HUES64 (cell line): Measurements from ENCODE around the gene MTAP.
A peak's percentile ranks its signal among the peaks of the same experiment; 100 is the strongest.

Experiments
- H3K27ac ChIP-seq: 2 replicates; pipeline ENCODE4 v1.7.0; 2013; ENCODE audit warnings: low read depth, low read length, inconsistent platforms
- H3K27me3 ChIP-seq: 2 replicates; pipeline ENCODE4 v1.6.1; 2013; ENCODE audit warnings: mild to moderate bottlenecking, low read length; ENCODE audit not compliant: insufficient read depth
- H3K36me3 ChIP-seq: 2 replicates; pipeline ENCODE4 v1.6.1; 2013; ENCODE audit warnings: mild to moderate bottlenecking, low read length; ENCODE audit not compliant: insufficient read depth
- H3K4me1 ChIP-seq: 2 replicates; pipeline ENCODE4 v1.6.1; 2013; ENCODE audit warnings: mild to moderate bottlenecking, low read length, moderate library complexity; ENCODE audit not compliant: insufficient read depth
- H3K4me3 ChIP-seq: 2 replicates; pipeline ENCODE4 v1.5.1; 2013; ENCODE audit warnings: mild to moderate bottlenecking, low read length, moderate library complexity
- H3K9ac ChIP-seq: 2 replicates; pipeline ENCODE4 v1.6.1; 2013; ENCODE audit warnings: mild to moderate bottlenecking, low read depth, low read length
- H3K9me3 ChIP-seq: 2 replicates; pipeline ENCODE4 v1.6.1; 2013; ENCODE audit warnings: low read depth, low read length; ENCODE audit not compliant: insufficient read depth
- WGBS: fragments of 150-250, 120-280 bp; methylation state at CpG from one replicate; pipeline ENCODE4 v1.1.7; 2013; ENCODE audit warnings: missing lambda C conversion rate; 5-methylcytosine and 5-hydroxymethylcytosine counted together

MTAP gene

GRCh38 chr9:21804791-21805190 is 2.4 kb downstream of the MTAP start:
- Histone ChIP-seq H3K27me3 (peaks cover 14% of the 10 kb centered on the region), H3K36me3 (peaks cover 47% of the 10 kb centered on the region), H3K4me1 (peaks cover 24% of the 10 kb centered on the region), H3K9ac (no peak overlapping the region), H3K27ac (no peak overlapping the region), H3K4me3 (peak overlapping the region; percentile 94), H3K9me3 (no peaks in the 10 kb centered on the region)

GRCh38 chr9:21806644-21807043 is 4.2 kb downstream of the MTAP start:
- no peak overlapping the region for H3K4me3 ChIP-seq
- no peaks in the 10 kb centered on the region for H3K27me3 ChIP-seq
- peaks cover 24% of the 10 kb centered on the region for H3K4me1 ChIP-seq
- no peak overlapping the region for H3K27ac ChIP-seq
- 94% methylated on average over 4 of the region's 4 CpGs for WGBS
- H3K36me3 ChIP-seq, result peaks cover 66% of the 10 kb centered on the region
- no peaks in the 10 kb centered on the region for H3K9me3 ChIP-seq
- no peak overlapping the region for H3K9ac ChIP-seq

- no peak overlapping the region for H3K9ac ChIP-seq
- WGBS, result 100% methylated on average over 2 of the region's 2 CpGs
- H3K4me1 ChIP-seq, result peaks cover 9% of the 10 kb centered on the region
- H3K36me3 ChIP-seq, result peaks cover 73% of the 10 kb centered on the region
- H3K27me3 ChIP-seq, result no peaks in the 10 kb centered on the region
- H3K27ac ChIP-seq, result no peak overlapping the region
- no peak overlapping the region for H3K4me3 ChIP-seq
- H3K9me3 ChIP-seq, result no peaks in the 10 kb centered on the region
Measured at GRCh38 chr9:21810388-21810787, 8.0 kb downstream of the MTAP start.

- H3K36me3 ChIP-seq, result peaks cover 75% of the 10 kb centered on the region
- H3K9me3 ChIP-seq, result no peaks in the 10 kb centered on the region
- no peak overlapping the region for H3K9ac ChIP-seq
- no peak overlapping the region for H3K4me3 ChIP-seq
- no peaks in the 10 kb centered on the region for H3K27me3 ChIP-seq
- H3K27ac ChIP-seq, result no peak overlapping the region
- WGBS, result 94% methylated on average over 6 of the region's 6 CpGs
- peaks cover 5% of the 10 kb centered on the region for H3K4me1 ChIP-seq
Measured at GRCh38 chr9:21810881-21811280, 8.4 kb downstream of the MTAP start.

GRCh38 chr9:21811914-21812313 is 9.5 kb downstream of the MTAP start:
- H3K27ac ChIP-seq, result no peak overlapping the region
- H3K9me3 ChIP-seq, result no peaks in the 10 kb centered on the region
- WGBS, result 95% methylated on average over 3 of the region's 3 CpGs
- peaks cover 79% of the 10 kb centered on the region for H3K36me3 ChIP-seq
- H3K27me3 ChIP-seq, result no peaks in the 10 kb centered on the region
- H3K9ac ChIP-seq, result no peak overlapping the region
- H3K4me3 ChIP-seq, result no peak overlapping the region
- no peaks in the 10 kb centered on the region for H3K4me1 ChIP-seq

GRCh38 chr9:21812415-21812814 is 10.0 kb downstream of the MTAP start:
- no peaks in the 10 kb centered on the region for H3K9me3 ChIP-seq
- H3K4me3 ChIP-seq, result no peak overlapping the region
- H3K27ac ChIP-seq, result no peak overlapping the region
- H3K9ac ChIP-seq, result no peak overlapping the region
- H3K27me3 ChIP-seq, result no peaks in the 10 kb centered on the region
- H3K4me1 ChIP-seq, result no peaks in the 10 kb centered on the region
- peaks cover 79% of the 10 kb centered on the region for H3K36me3 ChIP-seq
- WGBS, result 75% methylated on average over 1 of the region's 2 CpGs

- H3K4me1 ChIP-seq, result no peaks in the 10 kb centered on the region
Measured at GRCh38 chr9:21812946-21813568, 10.6 kb downstream of the MTAP start.

GRCh38 chr9:21813575-21814473 is 11.4 kb downstream of the MTAP start:
- Histone ChIP-seq H3K27me3 (no peaks in the 10 kb centered on the region), H3K4me1 (no peaks in the 10 kb centered on the region), H3K9me3 (peaks cover 4% of the 10 kb centered on the region; the same call in 1 of the 2 replicates), H3K4me3 (no peak overlapping the region), H3K36me3 (peaks cover 81% of the 10 kb centered on the region), H3K27ac (no peak overlapping the region), H3K9ac (no peak overlapping the region)
- WGBS, result 81% methylated on average over 7 of the region's 8 CpGs

More at GRCh38 chr9:21812946-21813568, 10.6 kb downstream of the MTAP start:
- no peak overlapping the region for H3K27ac ChIP-seq
- no peaks in the 10 kb centered on the region for H3K9me3 ChIP-seq
- no peak overlapping the region for H3K4me3 ChIP-seq
- H3K27me3 ChIP-seq, result no peaks in the 10 kb centered on the region
- WGBS, result 79% methylated on average over 5 of the region's 5 CpGs
- H3K36me3 ChIP-seq, result peaks cover 81% of the 10 kb centered on the region
- H3K9ac ChIP-seq, result no peak overlapping the region

GRCh38 chr9:21815643-21816042 is 13.2 kb downstream of the MTAP start:
- no peaks in the 10 kb centered on the region for H3K4me1 ChIP-seq
- peaks cover 80% of the 10 kb centered on the region for H3K36me3 ChIP-seq

GRCh38 chr9:21817176-21817575 is 14.7 kb downstream of the MTAP start:
- H3K9me3 ChIP-seq, result peaks cover 7% of the 10 kb centered on the region; the same call in 1 of the 2 replicates
- WGBS, result 91% methylated on average over 3 of the region's 3 CpGs
- no peaks in the 10 kb centered on the region for H3K4me1 ChIP-seq
- H3K9ac ChIP-seq, result no peak overlapping the region
- no peak overlapping the region for H3K27ac ChIP-seq
- no peaks in the 10 kb centered on the region for H3K27me3 ChIP-seq
- H3K4me3 ChIP-seq, result no peak overlapping the region
- H3K36me3 ChIP-seq, result peaks cover 65% of the 10 kb centered on the region

More at GRCh38 chr9:21815643-21816042, 13.2 kb downstream of the MTAP start:
- H3K9me3 ChIP-seq, result peaks cover 7% of the 10 kb centered on the region; the same call in 1 of the 2 replicates
- H3K27ac ChIP-seq, result no peak overlapping the region
- 92% methylated on average over 3 of the region's 3 CpGs for WGBS
- no peak overlapping the region for H3K4me3 ChIP-seq
- H3K27me3 ChIP-seq, result no peaks in the 10 kb centered on the region
- no peak overlapping the region for H3K9ac ChIP-seq

- Histone ChIP-seq H3K27ac (no peak overlapping the region), H3K9me3 (peaks cover 14% of the 10 kb centered on the region), H3K27me3 (no peaks in the 10 kb centered on the region), H3K9ac (no peak overlapping the region), H3K4me3 (no peak overlapping the region), H3K36me3 (peaks cover 69% of the 10 kb centered on the region), H3K4me1 (no peaks in the 10 kb centered on the region)
- 96% methylated on average over 1 of the region's 2 CpGs for WGBS
Measured at GRCh38 chr9:21825637-21826036, 23.2 kb downstream of the MTAP start.
